HG03060 (cell line): ENCODE data around the gene L2HGDH.
A peak's percentile ranks its signal among the peaks of the same experiment; 100 is the strongest.
"Not testable (repeated sequence)": the region's sequence is repeated elsewhere in the genome, so short reads cannot be mapped to it uniquely, and the experiment has no call there.

ENCODE experiments used
- ATAC-seq: cut with Tn5 transposase; IDR thresholded peaks from one replicate; pipeline ENCODE4 v1.9.1; 2021; ENCODE audit warnings: low read depth, moderate number of reproducible peaks; ENCODE audit not compliant: unreplicated experiment

L2HGDH gene

DNA sequence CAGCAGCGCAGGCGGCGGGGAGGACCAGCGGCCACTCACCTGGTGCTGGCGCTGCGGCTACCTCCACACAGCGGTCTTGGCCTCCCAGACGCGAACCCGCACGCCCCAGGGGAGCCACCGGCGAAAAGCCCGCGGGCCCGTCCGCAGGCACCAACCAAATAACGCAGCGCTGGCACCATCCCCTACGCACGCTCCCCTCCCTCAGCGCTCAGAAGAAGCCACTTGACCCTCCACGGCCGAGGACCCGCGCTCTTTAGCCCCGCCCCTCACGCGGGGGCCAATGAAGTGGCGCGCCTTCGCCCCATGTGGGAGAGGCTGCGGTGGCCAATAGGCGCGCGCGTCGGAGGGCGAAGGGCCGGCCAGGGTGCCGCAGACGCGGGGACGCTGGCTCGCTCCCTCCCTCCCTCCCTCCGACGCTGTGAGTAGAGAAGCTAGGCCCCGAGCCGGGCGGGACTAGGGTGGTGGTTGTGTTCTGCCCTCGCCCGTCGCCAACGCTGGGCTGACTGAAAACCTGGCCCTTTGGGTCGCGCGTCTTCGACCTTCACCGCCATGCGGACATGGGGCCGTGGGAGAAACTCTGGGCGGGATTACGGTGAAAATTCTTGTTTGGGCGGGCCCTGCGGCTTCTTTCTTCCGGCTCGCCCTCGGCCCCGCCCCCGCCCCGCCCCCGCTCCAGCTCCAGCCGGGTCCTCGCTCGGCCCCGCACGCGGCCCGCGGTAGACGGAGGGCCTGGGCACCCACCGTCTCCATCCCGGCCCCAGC, at the start of gene L2HGDH, which contains the start of gene DMAC2L:
L2HGDH (minus strand) TSS at position 258 of the 762 bp plus-strand sequence; CDS start at position 179, 79 bp downstream.
DMAC2L (plus strand) TSS at position 353 of the 762 bp plus-strand sequence. CDS start 9,164 bp downstream, outside the sequence.
- peak; percentile 61 for ATAC-seq

DNA sequence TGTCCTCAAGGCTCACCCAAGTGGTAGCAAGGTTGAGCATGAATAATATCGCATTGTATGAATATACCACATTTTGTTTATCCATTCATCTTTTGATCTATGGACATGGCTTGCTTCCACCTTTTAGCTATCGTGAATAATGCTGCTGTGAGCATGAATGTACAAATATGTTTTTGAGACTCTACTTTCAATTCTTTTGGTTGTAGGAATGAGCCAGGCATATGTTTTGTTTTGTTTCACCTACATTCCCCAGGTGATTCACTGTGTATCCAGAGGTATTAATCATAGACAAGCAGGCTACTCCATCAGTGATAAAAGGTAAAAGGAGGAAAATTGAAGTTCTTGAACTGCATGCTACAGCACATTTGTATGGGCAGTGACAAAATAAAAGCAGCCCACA, 48.8 kb upstream of the L2HGDH start:
- ATAC-seq: no peak

DNA sequence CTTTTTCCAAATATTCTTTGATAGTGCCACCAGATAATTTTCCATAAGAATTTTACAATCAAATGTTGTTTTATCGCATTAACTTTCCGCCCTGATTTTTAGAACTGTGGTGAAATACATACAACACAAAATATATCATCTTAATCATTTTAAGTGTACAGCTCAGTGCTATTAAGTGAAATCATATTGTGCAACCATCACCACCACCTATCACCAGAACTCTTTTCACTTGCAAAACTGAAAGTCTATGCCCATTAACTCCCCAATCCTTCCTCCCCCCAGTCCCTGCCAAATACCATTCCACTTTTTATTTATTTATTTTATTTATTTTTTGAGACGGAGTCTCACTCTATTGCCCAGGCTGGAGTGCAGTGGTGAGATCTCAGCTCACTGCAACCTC, 48.1 kb upstream of the L2HGDH start:
- ATAC-seq: no peak

DNA sequence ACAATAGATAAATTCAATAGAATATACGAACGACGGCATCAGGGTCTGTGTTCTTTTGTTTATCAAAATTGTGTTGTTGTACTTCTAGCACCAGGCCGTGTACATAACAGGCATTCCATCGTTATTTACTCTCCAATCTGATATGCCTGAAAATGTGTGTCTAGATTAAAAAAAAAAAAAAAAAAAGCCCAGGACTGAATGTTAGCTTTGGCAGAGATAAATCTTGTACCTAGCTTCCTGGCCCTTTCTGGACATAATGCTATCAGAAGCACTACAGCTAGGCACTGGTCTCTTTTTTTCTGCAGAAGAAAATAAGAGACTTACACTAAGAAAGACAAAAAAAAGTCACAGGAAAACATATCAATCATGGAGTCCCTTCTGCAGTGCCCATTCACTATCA, 47.6 kb upstream of the L2HGDH start:
- ATAC-seq: no peak

DNA sequence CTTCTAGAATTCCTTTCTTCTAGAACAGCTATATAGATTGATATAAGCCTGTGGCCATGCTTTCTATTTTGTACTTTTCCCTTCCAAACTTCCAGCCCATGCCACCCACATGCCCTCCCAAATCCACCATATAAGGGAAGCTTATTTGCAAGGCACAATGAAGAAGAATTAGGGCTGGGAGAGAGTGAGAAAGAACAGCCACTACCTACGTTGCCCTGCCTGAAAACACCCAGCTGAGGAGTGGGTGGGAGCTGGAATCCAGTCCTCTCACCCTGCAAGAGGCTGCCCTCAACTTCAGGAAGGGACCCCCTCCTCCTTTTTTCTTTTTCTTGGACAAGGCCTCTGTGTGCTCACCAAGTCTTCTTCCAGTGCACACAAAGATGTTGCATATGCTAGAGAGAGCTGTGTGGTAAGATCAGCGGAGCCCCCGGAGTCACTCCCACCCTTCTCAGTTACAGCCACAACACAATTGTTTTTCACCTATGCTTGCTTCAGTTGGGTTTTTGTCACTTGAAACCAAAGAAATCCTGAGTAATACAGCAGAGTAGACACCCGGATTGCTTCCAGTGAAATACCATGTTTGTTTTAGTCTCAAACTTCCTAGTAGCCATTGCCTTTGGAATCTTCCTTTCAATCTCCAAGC, 45.8 kb upstream of the L2HGDH start:
- ATAC-seq: no peak

GRCh38 chr14:50357124-50357523, 45.1 kb upstream of the L2HGDH start:
- no peak for ATAC-seq

DNA sequence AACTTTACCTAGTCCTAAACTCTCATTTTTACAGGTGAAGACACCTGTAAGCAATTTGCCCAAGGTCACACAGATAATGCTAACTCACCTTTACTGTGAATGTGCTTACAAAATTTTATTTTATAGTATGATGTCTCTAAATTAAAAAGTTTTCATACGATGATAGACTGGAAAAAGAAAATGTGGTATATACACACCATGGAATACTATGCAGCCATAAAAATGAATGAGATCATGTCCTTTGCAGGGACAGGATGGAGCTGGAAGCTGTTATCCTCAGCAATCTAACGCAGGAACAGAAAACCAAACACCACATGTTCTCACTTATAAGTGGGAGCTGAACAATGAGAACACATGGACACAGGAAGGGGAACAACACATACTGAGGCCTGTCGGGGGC, 44.3 kb upstream of the L2HGDH start:
- not testable (repeated sequence) for ATAC-seq

GRCh38 chr14:50355692-50356091, 43.7 kb upstream of the L2HGDH start:
- no peak for ATAC-seq

DNA sequence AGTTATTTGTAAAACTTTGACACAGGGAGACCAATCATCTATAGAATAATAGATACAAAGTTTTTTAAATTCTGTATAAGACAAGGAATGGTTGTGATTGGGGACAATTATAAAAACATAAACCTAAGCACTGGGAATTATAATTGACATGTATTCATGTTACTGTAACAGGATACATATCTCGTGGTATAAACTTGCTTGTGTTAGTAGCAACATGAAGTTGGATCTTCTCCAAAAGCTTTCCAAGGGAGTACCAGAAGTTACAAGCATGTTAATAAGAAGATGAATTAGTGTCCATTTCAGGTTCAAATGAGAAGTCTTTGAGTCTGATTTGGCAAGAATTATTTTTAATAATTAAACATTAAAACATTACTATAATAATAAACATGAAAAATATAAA, 42.5 kb upstream of the L2HGDH start:
- no peak for ATAC-seq

- no peak for ATAC-seq
These were observed 41.1 kb upstream of the L2HGDH start for GRCh38 chr14:50353126-50353525.

DNA sequence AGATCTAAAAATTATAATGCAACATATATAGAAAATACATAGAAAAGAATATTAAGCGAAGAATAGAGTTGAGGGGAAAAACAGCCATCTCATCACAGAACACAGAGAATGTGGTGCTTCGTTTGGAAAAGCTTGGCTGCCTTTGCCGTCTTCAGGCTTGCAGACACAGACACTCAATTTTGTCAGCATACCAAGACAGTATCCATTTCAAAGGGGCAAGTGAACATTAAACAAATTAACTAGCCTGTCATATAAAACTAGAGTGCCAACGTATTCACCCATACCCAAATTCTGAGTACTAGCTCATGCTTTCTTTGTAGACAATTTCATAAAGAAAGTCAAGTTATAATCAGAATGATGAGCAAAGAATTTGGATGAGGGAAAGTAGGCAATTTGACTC, 40.6 kb upstream of the L2HGDH start:
- no peak for ATAC-seq

- no peak for ATAC-seq
These were observed 38.9 kb upstream of the L2HGDH start for GRCh38 chr14:50350975-50351374.

GRCh38 chr14:50348933-50349332, 36.9 kb upstream of the L2HGDH start:
- no peak for ATAC-seq

DNA sequence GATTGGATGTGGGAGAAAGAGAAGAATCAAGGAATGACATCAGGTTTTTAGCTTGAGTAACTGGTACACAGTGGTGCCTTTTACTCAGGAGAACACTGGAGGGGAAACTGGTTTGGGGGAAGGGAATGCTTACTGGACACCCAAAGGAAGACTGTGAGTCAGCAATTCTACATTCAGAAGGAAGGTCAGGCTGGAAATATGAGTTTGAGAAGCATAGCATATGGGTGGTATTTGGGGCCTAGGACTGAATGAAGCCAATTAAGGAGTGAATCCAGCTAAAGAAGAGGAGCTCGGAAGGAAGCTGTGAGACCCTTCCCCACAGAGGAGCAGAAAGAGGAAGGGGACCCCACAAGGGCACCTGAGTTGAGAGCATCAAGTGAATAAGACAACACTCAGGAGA, 35.5 kb upstream of the L2HGDH start:
- no peak for ATAC-seq

GRCh38 chr14:50345846-50346422, 33.9 kb upstream of the L2HGDH start:
- no peak for ATAC-seq

GRCh38 chr14:50344876-50345563, 33.0 kb upstream of the L2HGDH start:
- no peak for ATAC-seq

- ATAC-seq: peak; percentile 75
These were observed 32.2 kb upstream of the L2HGDH start for GRCh38 chr14:50344116-50344775.

- ATAC-seq: no peak
These were observed 31.4 kb upstream of the L2HGDH start for GRCh38 chr14:50343434-50343833.

GRCh38 chr14:50342221-50343078, 30.4 kb upstream of the L2HGDH start:
- ATAC-seq: no peak

- no peak for ATAC-seq
These were observed 28.9 kb upstream of the L2HGDH start for GRCh38 chr14:50340963-50341362.
